Body of pancreas (tissue), 4 donors: ENCODE results near the gene RAD51B. TPM values are rescaled to one million over a fixed set of nuclear protein-coding genes. Genes with fewer than 3 reads are reported as not detected.

Experiments used
- ATAC-seq: fragments of 150-250 bp; one replicate; pipeline ENCODE4 v1.9.1; 2016
- DNase-seq, 4 donors: peaks; one replicate each; pipeline ENCODE4 v3.0.0-alpha.2; 2019
- H3K27ac ChIP-seq, 4 donors: fragments of 200-600 bp; sonication (generic); 1 replicate in 3 of 4; 2 replicates in 1 of 4; pipeline versions ENCODE4 v1.5.1 to v1.6.1; 2016 to 2019; ENCODE audit warnings: mild to moderate bottlenecking in 1 of 4, mixed read lengths in 1 of 4, moderate library complexity in 1 of 4
- H3K27me3 ChIP-seq, 2 donors: fragments of 200-600 bp; sonication (generic); one replicate each; pipeline ENCODE4 v1.6.0; 2016; ENCODE audit warnings: mild to moderate bottlenecking in 1 of 2
- H3K36me3 ChIP-seq, 2 donors: fragments of 200-600 bp; sonication (generic); replicated peaks in 1 of 2; 2 replicates each; pipeline ENCODE4 v1.5.1; 2016; ENCODE audit warnings: low read depth in 2 of 2; ENCODE audit not compliant: insufficient read depth in 1 of 2
- H3K4me1 ChIP-seq: fragments of 200-600 bp; sonication (generic); one replicate; pipeline ENCODE4 v1.6.0; 2016
- H3K4me3 ChIP-seq, 2 donors: fragments of 200-600 bp; sonication (generic); 1 replicate in 1 of 2; 2 replicates in 1 of 2; pipeline ENCODE4 v1.5.1; 2016 to 2019
- H3K9me3 ChIP-seq, 3 donors: fragments of 200-600 bp; sonication (generic); 1 replicate in 2 of 3; 2 replicates in 1 of 3; pipeline ENCODE4 v1.5.1; 2016
- POLR2A ChIP-seq, 3 donors: fragments of 450-650 bp; IDR thresholded peaks; one replicate each; pipeline ENCODE4 v1.6.1; 2016; ENCODE audit warnings: antibody characterized with exemption in 3 of 3, mild to moderate bottlenecking in 2 of 3
- WGBS, 2 donors: methylation state at CpG; one replicate each; pipeline ENCODE4 v1.1.5; 2017; 5-methylcytosine and 5-hydroxymethylcytosine counted together
- intact Hi-C: fragments of 100-400 bp; cut with DNase I; formaldehyde crosslinking; loops from one replicate; pipeline ENCODE4 v1.15.1; 2023
- total RNA-seq, 2 donors: library from RNA; depleted of rRNA; stranded (reverse); fragments of >200 nt; gene quantifications; one replicate each; pipeline ENCODE4 v1.1.0, GENCODE V29; 2016
- TF ChIP-seq, protein P1 (sequence below), 7 experiments: fragments of 450-650 bp in 4 of 7; fragments of 200-600 bp in 3 of 7; sonication (generic) in 3 of 7; IDR thresholded peaks; one replicate each; pipeline ENCODE4 v1.5.1; 2016 to 2019; ENCODE audit warnings: antibody characterized with exemption in 7 of 7

The RAD51B gene
- total RNA-seq, 2 donors from 2014 or later = 12.2 to 29.6 TPM

DNA sequence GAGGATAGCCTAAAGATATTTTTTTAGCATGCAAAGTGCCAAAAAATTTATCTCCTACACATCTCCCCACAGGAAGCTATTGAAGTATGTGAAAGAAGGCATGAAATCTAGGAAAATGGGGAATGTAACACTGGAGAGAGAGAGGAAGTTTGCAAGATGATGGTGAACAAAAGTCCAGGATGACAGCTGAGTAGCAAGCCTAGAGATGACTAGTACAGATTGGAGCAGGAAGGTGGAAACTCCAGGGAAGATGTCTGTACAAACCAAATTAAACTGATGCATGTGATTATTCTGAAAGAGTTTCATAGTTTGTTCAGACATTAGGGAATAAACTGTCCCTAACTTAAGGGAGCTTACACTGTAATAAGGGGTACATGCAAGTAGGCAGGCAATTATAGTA lies 99.3 kb downstream of the RAD51B start:
- DNase-seq = no peak
- Histone ChIP-seq H3K4me3 (no peak overlapping the region), H3K27ac (no peak overlapping the region), H3K4me1 (peaks cover 12% of the 10 kb centered on the region), H3K9me3 (no peaks in the 10 kb centered on the region), H3K36me3 (no peaks in the 10 kb centered on the region), H3K27me3 (no peaks in the 10 kb centered on the region)
- intact Hi-C loops = no loop called here
- no peak for TF ChIP-seq POLR2A (IDR thresholded peaks at IDR 0.05)
- TF ChIP-seq, protein P1, sequence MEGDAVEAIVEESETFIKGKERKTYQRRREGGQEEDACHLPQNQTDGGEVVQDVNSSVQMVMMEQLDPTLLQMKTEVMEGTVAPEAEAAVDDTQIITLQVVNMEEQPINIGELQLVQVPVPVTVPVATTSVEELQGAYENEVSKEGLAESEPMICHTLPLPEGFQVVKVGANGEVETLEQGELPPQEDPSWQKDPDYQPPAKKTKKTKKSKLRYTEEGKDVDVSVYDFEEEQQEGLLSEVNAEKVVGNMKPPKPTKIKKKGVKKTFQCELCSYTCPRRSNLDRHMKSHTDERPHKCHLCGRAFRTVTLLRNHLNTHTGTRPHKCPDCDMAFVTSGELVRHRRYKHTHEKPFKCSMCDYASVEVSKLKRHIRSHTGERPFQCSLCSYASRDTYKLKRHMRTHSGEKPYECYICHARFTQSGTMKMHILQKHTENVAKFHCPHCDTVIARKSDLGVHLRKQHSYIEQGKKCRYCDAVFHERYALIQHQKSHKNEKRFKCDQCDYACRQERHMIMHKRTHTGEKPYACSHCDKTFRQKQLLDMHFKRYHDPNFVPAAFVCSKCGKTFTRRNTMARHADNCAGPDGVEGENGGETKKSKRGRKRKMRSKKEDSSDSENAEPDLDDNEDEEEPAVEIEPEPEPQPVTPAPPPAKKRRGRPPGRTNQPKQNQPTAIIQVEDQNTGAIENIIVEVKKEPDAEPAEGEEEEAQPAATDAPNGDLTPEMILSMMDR (IDR thresholded peaks at IDR 0.05) = no peak
- ATAC-seq = no peak

DNA sequence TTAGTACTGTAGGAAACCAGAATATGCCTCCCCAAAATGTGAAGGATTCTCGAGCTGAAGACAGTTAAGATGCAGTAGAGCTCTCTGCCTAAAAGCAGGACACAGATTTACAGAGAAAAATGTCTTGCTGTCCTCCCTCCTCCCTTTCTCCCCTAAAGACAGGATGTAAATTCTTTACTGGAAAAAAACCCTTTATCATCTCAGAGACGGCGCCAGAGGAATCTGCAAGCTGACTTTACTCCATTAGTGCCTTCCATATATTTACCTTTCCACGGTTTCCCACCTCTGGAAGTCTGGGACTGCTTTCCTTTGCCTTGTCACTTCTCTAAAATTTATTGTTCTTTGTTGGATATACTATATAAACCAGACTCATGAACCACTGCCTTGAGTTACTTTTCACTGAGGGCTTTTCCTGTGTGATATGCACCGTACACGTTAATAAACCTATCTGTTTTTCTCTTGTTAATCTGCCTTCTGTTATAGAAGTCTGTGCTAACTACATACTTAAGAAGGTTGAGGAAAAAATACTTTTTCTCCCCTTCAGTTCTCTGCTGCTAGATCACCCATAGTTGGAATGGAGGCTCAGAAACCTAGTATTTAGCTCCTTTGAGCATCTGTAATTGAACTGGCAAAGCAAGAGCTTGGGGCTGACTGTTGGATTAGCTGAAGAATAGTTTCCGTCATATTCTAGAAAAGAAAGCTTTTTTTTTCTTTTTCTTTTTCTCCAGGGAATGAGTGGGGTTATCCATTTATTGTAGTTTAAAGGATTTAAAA lies 99.9 kb downstream of the RAD51B start:
- Histone ChIP-seq H3K27ac (no peak overlapping the region), H3K9me3 (no peaks in the 10 kb centered on the region), H3K4me3 (no peak overlapping the region), H3K27me3 (no peaks in the 10 kb centered on the region), H3K36me3 (no peaks in the 10 kb centered on the region), H3K4me1 (peaks cover 12% of the 10 kb centered on the region)
- DNase-seq (no peak), ATAC-seq (no peak)
- 69 to 74% methylated on average over 7 of the region's 7 CpGs for WGBS, 2 donors
- no peak for TF ChIP-seq POLR2A (IDR thresholded peaks at IDR 0.05)
- intact Hi-C loops = no loop called here

DNA sequence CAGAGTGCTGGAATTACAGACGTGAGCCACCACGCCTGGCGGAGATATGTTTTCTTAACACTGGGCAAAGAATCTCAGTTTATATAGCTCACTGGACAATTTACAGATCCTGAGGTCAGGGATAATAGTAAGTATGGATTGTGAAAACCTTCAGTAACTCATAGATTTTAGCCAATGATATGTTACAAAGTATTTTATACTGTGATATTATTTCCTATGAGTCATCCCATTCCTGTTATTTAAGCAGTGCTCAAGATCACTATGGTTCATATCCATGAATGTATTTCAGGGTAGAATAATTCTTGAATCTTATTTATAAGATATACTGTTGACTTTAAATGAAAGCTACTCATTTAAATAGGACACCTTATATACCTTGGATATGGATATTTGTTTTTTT lies 107.2 kb downstream of the RAD51B start:
- H3K4me1 ChIP-seq = no peaks in the 10 kb centered on the region
- H3K4me3 ChIP-seq = no peak overlapping the region
- no peaks in the 10 kb centered on the region for H3K9me3 ChIP-seq
- H3K27ac ChIP-seq = no peak overlapping the region
- DNase-seq (no peak), ATAC-seq (no peak)
- TF ChIP-seq POLR2A (IDR thresholded peaks at IDR 0.05) = no peak
- TF ChIP-seq, protein P1 (IDR thresholded peaks at IDR 0.05) = no peak
- H3K36me3 ChIP-seq = no peaks in the 10 kb centered on the region
- no peaks in the 10 kb centered on the region for H3K27me3 ChIP-seq
- intact Hi-C loops = no loop called here
- WGBS, 2 donors = 90 to 97% methylated on average over 3 of the region's 3 CpGs

DNA sequence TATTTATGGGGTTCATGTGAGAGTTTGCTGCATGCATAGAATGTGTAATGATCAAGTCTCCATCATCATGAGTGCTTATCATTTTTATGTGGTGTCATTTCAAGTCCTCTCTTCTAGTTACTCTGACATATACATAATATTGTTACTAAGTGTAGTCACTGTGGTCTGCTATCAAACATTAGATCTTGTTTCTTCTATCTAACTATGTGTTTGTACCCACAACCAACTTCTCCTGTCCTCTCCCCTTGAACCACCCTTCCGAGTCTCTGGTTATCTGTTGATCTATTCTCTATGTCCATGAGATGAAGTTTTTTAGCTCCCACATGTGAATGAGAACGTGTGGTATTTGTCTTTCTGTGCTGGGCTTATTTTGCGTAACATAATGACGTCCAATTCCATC lies 107.7 kb downstream of the RAD51B start:
- H3K27me3 ChIP-seq = no peaks in the 10 kb centered on the region
- no peak for DNase-seq
- no peaks in the 10 kb centered on the region for H3K4me1 ChIP-seq
- H3K36me3 ChIP-seq = no peaks in the 10 kb centered on the region
- no peaks in the 10 kb centered on the region for H3K9me3 ChIP-seq
- intact Hi-C loops = no loop called here
- H3K4me3 ChIP-seq = no peak overlapping the region
- no peak for TF ChIP-seq POLR2A (IDR thresholded peaks at IDR 0.05)
- TF ChIP-seq, protein P1 (IDR thresholded peaks at IDR 0.05) = no peak
- no peak overlapping the region for H3K27ac ChIP-seq
- no peak for ATAC-seq
- 67 to 91% methylated on average over 4 of the region's 4 CpGs for WGBS, 2 donors

DNA sequence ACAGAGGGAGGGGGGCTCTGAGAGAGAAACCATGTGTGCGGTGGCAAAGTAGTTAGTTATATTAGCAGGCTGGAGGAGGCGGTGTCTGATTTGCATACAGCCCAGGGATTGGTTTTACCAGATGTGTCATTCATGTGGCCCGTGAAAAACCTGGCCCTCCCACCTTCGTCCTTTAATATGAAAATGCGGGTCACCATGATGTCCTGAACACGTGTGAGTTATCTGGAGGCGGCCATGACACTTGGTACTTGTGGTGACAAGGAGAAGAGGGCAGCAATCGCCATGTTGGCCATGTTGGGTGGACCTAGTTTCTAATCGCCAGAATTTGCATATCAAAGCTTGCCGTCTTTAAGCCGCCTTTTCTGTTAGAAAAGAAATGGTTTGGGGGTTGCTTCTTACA lies 108.8 kb downstream of the RAD51B start:
- ATAC-seq (no peak), DNase-seq (no peak)
- H3K4me1 ChIP-seq = no peaks in the 10 kb centered on the region
- 86 to 95% methylated on average over 11 of the region's 11 CpGs for WGBS, 2 donors
- TF ChIP-seq POLR2A (IDR thresholded peaks at IDR 0.05) = no peak
- TF ChIP-seq, protein P1 (IDR thresholded peaks at IDR 0.05) = no peak
- no peaks in the 10 kb centered on the region for H3K27me3 ChIP-seq
- intact Hi-C loops = no loop called here
- no peak overlapping the region for H3K4me3 ChIP-seq
- H3K9me3 ChIP-seq = no peaks in the 10 kb centered on the region
- no peak overlapping the region for H3K27ac ChIP-seq
- no peaks in the 10 kb centered on the region for H3K36me3 ChIP-seq
